SH-SY5Y (cell line): ENCODE measurements around the gene LONRF2.

ENCODE experiments used
- GATA2 ChIP-seq: IDR thresholded peaks from 2 replicates; pipeline ENCODE4 v1.6.1; 2011; ENCODE audit warnings: mild to moderate bottlenecking, low read depth, low read length
- GATA3 ChIP-seq: IDR thresholded peaks from 2 replicates; pipeline ENCODE4 v1.6.1; 2011; ENCODE audit warnings: low read depth, mild to moderate bottlenecking, low read length, moderate library complexity

DNA sequence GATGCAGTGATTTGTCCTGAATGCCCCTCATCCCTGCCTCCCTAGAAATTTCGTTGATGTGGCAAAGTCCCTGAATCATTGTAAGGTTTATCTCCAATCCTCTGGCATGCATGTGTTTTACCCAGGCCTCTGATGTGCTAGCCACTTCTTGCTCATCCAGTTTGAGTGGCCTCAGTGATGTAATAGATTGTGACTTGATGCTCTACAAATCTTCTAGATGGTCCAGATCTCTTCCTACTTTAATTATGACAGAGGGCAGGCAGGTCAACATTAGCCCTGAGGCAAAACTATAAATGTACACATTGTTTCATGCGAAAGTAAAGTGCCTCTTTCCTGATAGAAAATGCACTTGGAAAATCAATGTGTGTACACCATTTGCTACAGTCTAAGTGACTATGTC is 54.5 kb downstream of the LONRF2 start:
- no peak for TF ChIP-seq GATA2
- no peak for TF ChIP-seq GATA3
